SHP77 (cell line): ENCODE results near the gene MICAL1.

Source experiments
- DNase-seq, 2 experiments: peaks; one replicate each; lab custom pipeline; 2025; lab: John Stamatoyannopoulos, UW

MICAL1 gene

GRCh38 chr6:109453594-109454495 lies 1.7 kb downstream of the MICAL1 start:
- DNase-seq = no peak

DNA sequence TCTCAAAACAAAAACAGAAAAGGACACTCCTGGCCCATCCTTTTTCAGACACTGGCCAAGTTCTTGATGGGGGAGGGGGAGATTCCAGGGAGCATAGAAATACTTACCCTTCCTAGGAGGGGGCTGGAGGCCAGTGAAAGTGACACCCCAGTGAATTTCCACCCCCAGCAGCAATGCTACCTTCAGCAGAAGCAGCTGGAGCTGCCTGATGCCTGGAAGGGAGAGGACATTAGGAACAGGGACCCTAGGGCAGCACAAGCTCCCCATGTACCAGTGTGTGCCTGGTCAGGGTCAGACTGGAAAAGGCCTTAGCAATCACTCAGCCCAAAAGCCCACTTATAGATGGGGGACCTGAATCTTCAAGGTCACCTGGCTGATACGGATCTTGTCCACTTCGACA lies 2.4 kb downstream of the MICAL1 start:
- no peak for DNase-seq

DNA sequence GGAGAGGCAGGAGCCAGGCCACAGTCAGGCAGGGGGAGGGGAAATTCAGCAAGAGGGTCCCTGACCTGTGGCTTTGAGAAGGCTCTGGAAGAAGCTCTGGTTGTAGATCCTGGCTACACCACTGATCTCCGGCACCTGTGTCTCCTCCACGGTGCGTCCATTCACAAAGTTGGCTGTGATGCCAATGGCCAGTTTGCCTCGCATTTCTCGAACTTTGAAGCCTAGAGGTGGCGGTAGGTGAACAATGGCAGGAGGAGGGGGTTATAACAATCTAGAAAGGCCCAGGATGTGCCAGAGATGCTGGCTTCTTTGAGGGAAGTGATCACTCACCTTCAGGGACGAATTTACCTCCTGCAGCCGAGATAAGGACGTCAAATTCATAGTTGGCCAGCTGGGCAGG lies 3.4 kb downstream of the MICAL1 start:
- DNase-seq = no peak

DNA sequence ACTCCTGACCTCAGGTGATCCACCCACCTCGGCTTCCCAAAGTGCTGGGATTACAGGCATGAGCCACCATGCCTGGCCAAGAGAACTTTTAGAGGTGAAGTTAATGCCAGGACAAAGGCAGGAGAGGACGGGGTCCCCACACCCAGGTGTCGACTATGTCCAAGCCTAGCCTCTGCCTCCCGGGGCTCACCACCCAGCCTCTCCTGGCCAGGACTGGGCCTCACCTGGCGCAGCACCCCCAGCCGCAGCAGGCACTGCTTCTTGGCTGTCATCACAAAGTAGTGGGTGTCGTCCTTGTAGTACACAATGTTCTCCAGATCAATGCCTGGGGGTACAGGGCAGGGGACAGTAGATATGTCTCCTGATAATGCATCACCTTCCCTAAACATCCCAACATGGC lies 4.2 kb downstream of the MICAL1 start:
- DNase-seq = no peak

- DNase-seq = no peak
Observed at GRCh38 chr6:109450801-109451200, 4.8 kb downstream of the MICAL1 start.

DNA sequence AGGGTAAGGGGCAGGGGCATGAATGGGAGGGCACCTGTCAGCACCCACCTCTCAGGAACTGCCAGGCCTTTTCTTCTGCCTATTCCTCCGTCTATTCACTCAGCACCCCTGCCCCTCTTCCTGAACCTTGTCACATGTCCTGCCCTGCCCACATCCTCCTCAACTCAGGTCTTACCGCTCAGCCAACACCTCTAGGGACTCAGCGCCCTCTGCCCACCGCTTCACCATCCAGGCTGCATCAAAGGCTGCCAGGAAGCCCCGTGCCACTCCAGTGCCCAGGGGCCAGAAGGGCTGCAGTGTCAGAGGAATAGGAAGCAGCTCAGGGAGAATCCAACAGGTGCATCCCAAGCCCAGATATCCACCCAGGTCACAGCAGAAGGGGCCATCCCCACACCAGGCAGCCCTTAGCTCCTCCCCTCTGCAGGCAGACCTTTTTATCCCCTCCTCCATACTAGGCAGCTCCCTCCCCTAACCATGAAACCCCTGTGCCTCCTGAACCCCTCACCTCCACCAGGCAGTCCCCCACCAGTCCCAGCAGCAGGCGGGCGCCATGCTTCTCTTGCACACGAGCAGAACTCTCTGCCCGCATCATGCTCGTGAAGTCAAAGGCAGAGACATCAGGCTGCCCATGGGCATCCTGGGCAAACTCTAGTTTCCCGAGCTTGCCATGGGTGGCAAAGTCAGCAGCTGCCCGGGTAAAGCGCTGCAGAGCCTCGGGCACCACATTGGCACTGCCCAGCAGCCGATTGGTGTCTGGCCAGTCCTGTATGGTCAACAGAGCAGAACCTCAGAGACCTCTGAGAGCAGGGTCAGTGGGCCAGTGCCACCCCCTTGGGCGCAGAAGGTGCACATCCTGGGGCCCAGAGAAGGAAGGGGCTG lies 5.5 kb downstream of the MICAL1 start:
- no peak for DNase-seq

DNA sequence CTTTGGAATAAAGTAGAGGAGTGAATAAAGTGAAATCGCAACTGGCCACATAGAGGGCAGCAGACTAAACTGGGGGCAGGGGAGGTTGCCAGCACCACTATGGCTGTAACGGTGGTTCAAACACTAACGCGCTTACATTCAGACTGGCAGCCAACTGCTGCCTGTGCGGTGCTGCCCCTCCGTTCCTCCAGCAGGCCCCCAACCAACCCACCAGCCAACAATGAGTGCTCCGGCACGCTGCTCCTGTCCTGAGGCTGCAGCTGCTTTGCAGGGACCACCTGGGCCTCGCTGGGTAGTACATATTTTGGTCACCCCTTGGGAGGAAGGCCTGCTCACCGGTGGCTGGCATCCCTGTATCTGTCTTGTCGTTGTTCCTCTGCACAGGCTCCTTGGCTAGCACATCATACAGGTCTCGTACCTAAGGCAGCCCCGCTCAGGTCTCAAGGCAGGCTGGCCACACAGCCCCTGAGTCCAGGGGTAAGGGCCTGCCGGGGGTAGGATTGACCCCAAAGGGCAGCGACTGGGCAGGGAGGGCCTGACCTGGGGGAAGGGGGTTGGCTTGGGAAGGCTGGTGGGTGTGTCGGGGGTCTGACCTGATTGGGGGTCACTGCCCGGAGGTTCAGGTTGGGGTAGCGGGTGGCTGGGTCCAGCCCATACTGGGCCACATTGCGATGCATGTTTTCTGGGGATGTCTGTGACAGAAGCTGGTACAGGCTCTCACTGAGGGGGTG lies 6.3 kb downstream of the MICAL1 start:
- no peak for DNase-seq

GRCh38 chr6:109448615-109449014 lies 7.0 kb downstream of the MICAL1 start:
- no peak for DNase-seq

DNA sequence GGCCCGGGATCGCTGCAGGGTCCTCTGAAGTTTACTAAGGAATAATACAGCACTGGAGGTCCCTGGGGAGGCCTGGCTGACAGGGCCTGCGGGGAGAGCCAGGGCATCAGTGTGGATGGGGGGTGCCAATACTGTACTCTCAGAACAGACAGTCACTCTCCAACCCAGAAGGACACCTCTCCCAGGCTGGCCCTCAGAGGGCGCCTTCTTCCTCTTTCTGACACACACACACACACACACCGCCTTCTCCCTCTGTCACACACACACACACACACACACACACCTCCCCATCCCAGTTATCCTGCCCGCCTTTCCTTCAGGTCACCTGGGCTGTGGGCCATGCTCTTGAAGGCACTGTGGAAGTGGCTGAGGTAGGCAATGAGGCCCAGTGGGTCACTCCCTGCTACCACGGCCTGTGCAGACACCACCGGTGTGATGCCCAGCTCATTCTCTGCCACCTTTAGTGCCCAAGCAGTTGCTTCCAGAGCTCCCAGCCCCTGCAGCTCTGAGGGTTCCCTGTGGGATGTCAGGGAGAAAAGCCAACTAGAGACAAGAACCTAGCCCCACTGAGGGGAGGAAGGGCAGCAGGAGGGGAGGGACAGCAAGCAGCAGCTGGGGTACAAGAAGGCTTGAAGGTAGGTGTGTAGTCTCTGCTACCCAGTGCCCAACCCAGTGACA lies 7.6 kb downstream of the MICAL1 start:
- DNase-seq = no peak

GRCh38 chr6:109447087-109447486 lies 8.5 kb downstream of the MICAL1 start:
- DNase-seq = no peak

- DNase-seq = no peak
Observed at GRCh38 chr6:109446541-109446940, 9.0 kb downstream of the MICAL1 start.

DNA sequence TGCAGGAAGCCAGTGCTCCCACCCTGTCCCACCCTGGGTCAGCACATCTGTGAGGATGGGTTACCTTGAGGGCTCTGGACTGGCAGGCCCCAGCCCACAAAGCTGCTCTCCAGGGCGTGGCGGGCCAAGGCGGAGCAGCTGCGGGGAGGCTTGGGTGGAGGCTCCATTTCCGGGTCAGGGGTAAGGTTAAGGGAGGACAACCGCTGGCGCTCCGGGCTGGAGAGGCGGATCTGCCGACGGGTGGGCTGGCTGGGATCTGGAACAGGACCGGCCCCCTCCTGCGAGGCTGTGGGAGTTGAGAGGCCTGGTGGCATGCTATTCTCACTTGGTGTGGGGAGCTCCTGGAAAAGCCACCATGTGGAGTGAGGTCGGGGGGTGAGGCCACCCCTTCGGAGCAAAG lies 9.5 kb downstream of the MICAL1 start:
- no peak for DNase-seq

- no peak for DNase-seq
Observed at GRCh38 chr6:109445382-109445781, 10.2 kb downstream of the MICAL1 start.

GRCh38 chr6:109443425-109443950 lies 12.1 kb downstream of the MICAL1 start:
- DNase-seq = no peak

- DNase-seq = no peak
Observed at GRCh38 chr6:109442393-109442924, 13.1 kb downstream of the MICAL1 start.

DNA sequence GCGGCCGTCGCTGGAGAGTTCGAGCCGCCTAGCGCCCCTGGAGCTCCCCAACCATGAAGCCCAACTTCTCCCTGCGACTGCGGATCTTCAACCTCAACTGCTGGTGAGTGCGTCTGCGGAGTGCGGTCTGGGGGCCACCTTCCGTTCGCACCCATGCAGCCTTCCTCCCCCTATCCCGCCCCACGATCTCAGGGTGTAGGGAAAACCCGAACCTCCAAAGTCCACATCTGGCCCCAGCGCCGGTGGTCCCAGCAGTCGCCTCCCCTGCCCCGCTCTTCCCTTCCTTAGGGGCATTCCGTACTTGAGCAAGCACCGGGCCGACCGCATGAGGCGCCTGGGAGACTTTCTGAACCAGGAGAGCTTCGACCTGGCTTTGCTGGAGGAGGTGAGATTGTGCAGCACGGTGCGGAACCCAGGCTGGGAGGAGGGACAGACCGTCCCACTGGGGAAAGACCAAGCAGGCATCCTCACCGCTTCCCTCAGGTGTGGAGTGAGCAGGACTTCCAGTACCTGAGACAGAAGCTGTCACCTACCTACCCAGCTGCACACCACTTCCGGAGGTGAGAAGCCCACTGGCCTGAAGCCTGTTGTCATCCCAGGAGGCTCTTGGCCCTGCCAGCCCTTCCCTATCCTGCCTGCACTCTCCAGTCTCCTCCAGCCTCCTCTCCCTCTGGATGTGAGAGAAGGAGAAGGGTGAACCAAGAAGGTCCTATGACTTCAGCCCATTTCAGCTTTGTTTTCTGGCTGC lies 14.3 kb downstream of the MICAL1 start:
- peak in 1 of 2 experiments; percentile 40 for DNase-seq

- peak; percentile 83 for DNase-seq
Observed at GRCh38 chr6:109440331-109441068, 15.1 kb downstream of the MICAL1 start, which contains the start of the genes PPIL6 and SMPD2. PPIL6 (minus strand) TSS chr6:109440628; CDS start chr6:109440590, 38 bp downstream. SMPD2 (plus strand) TSS chr6:109440724; CDS start chr6:109441122, 398 bp downstream.

GRCh38 chr6:109436041-109436440 lies 19.5 kb downstream of the MICAL1 start:
- DNase-seq = no peak

DNA sequence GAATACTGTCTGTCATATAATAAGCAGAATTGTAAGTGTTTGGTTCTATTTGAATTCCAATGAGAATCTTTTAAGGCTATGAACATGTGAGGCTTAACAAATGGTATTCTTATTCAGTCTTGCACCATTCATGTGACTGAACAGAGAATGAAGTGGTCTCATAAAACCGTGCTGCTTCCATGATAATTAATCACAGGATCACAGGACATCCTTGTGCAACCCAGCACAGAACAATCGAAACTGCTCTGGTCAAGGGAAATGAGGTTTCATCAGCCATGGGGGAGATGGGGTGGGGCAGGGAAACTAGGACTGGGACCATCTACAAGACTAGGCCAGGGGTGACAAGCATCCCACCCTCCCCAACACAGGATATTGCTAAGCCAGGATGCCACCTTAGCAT lies 21.1 kb downstream of the MICAL1 start:
- no peak for DNase-seq
